ENCODE data around the gene BECN2.

The BECN2 gene

GRCh38 chr1:241957692-241958494, at the start of gene BECN2:
Gene BECN2 (plus strand): TSS chr1:241957767. CDS start chr1:241957767, 0 bp downstream.
- peak; percentile 88 for DNase-seq

- peak; percentile 42 for DNase-seq
These were observed 41.4 kb upstream of the BECN2 start for GRCh38 chr1:241916196-241916595.

GRCh38 chr1:241917487-241917886, 40.1 kb upstream of the BECN2 start:
- no peak for DNase-seq

GRCh38 chr1:241918879-241919278, 38.7 kb upstream of the BECN2 start:
- no peak for DNase-seq

- DNase-seq: no peak
These were observed 33.3 kb upstream of the BECN2 start for GRCh38 chr1:241924080-241924808.

GRCh38 chr1:241926141-241926540, 31.4 kb upstream of the BECN2 start:
- no peak for DNase-seq

GRCh38 chr1:241927321-241927720, 30.2 kb upstream of the BECN2 start:
- no peak for DNase-seq

- DNase-seq: no peak
These were observed 24.7 kb upstream of the BECN2 start for GRCh38 chr1:241932845-241933244.

- peak; percentile 90 for DNase-seq
These were observed 23.2 kb upstream of the BECN2 start for GRCh38 chr1:241934201-241934848.

GRCh38 chr1:241934866-241935265, 22.7 kb upstream of the BECN2 start:
- no peak for DNase-seq

GRCh38 chr1:241939798-241940197, 17.8 kb upstream of the BECN2 start:
- DNase-seq: no peak

- no peak for DNase-seq
These were observed 14.8 kb upstream of the BECN2 start for GRCh38 chr1:241942738-241943137.

- DNase-seq: peak; percentile 34
These were observed 13.3 kb upstream of the BECN2 start for GRCh38 chr1:241944300-241944699.

GRCh38 chr1:241947354-241947753, 10.2 kb upstream of the BECN2 start:
- no peak for DNase-seq

GRCh38 chr1:241950390-241950789, 7.2 kb upstream of the BECN2 start:
- DNase-seq: no peak

GRCh38 chr1:241962153-241962552, 4.6 kb downstream of the BECN2 start:
- DNase-seq: no peak

GRCh38 chr1:241963722-241964121, 6.2 kb downstream of the BECN2 start:
- no peak for DNase-seq

- no peak for DNase-seq
These were observed 7.1 kb downstream of the BECN2 start for GRCh38 chr1:241964550-241965282.

- no peak for DNase-seq
These were observed 11.0 kb downstream of the BECN2 start for GRCh38 chr1:241968611-241969010.

GRCh38 chr1:241972703-241973369, 15.3 kb downstream of the BECN2 start:
- DNase-seq: peak; percentile 48

GRCh38 chr1:241976229-241976628, 18.7 kb downstream of the BECN2 start:
- no peak for DNase-seq

- no peak for DNase-seq
These were observed 21.5 kb downstream of the BECN2 start for GRCh38 chr1:241979071-241979470.
